Upper lobe of right lung (tissue), 1 donor: ENCODE results near the gene STAG1. TPM values are rescaled to one million over a fixed set of nuclear protein-coding genes. Genes with fewer than 3 reads are reported as not detected.
A peak's percentile ranks its signal among the peaks of the same experiment; 100 is the strongest.

Experiments used
- ATAC-seq: fragments of 200-7000 bp; cut with Tn5 transposase; one replicate; pipeline ENCODE4 v1.9.1; 2020; ENCODE audit warnings: mild to moderate bottlenecking, moderate library complexity
- DNase-seq: peaks from one replicate; pipeline ENCODE4 v3.0.0-alpha.2; 2020
- H3K27ac ChIP-seq: fragments of 200-600 bp; one replicate; pipeline ENCODE4 v1.8.0; 2022
- H3K27me3 ChIP-seq: fragments of 200-600 bp; one replicate; pipeline ENCODE4 v1.8.0; 2022; ENCODE audit warnings: mild to moderate bottlenecking
- H3K36me3 ChIP-seq: fragments of 200-600 bp; one replicate; pipeline ENCODE4 v1.8.0; 2022
- H3K4me1 ChIP-seq: fragments of 200-600 bp; one replicate; pipeline ENCODE4 v1.8.0; 2022
- H3K4me3 ChIP-seq: fragments of 200-600 bp; one replicate; pipeline ENCODE4 v1.8.0; 2022; ENCODE audit warnings: mild to moderate bottlenecking
- H3K9me3 ChIP-seq: fragments of 200-600 bp; one replicate; pipeline ENCODE4 v1.8.0; 2022
- intact Hi-C: fragments of 100-400 bp; cut with DNase I; formaldehyde crosslinking; loops from one replicate; pipeline ENCODE4 v1.11.0; 2022
- total RNA-seq: library from RNA; stranded (reverse); fragmentation: NEBNext Ultra II Directional; extraction: Animal tissue kit (Norgen Biotek cat#: 25700); gene quantifications from one replicate; pipeline ENCODE4 v1.2.1, GENCODE V29; 2021
- TF ChIP-seq, protein P1 (sequence below): fragments of 200-600 bp; IDR thresholded peaks from one replicate; pipeline ENCODE4 v1.8.0; 2022; ENCODE audit warnings: antibody characterized with exemption
- donor health status: DM: no; HTN: yes; CAD: no; lungs with severe emphysema.

The STAG1 gene
- total RNA-seq, 1 donor from 2014 or later, result 40.8 TPM

DNA sequence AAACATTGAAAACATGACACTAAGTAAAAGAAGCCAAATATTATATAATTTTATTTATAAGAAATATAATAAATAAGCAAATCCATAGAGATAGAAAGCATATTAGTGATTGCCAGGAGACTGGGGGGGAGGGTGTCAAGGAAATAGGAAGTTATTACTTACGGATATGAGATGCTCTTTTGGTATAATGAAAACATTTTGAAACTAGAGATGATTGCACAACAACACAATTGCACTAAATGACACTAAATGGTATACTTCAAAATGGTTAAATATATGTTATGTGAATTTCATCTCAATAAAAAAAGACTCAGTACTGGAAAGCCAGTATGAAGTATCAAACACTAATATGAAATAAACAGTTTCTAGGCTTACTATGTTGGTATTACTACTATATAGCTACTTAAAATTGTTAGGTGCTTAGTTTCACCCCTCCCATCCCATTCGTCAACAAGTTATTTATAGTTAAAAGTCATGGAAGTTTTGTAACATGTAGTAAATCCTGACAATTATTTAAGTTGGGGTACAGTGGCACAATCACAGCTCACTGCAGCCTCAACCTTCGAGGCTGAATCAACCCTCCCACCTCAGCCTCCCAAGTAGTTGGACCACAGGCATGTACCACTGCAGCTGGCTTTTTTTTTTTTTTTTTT is 43.7 kb downstream of the STAG1 start:
- intact Hi-C loops, result no loop called here
- Histone ChIP-seq H3K4me3 (no peak overlapping the region), H3K36me3 (no peaks in the 10 kb centered on the region), H3K27me3 (no peaks in the 10 kb centered on the region), H3K4me1 (no peaks in the 10 kb centered on the region), H3K9me3 (no peaks in the 10 kb centered on the region), H3K27ac (no peak overlapping the region)
- TF ChIP-seq, protein P1, sequence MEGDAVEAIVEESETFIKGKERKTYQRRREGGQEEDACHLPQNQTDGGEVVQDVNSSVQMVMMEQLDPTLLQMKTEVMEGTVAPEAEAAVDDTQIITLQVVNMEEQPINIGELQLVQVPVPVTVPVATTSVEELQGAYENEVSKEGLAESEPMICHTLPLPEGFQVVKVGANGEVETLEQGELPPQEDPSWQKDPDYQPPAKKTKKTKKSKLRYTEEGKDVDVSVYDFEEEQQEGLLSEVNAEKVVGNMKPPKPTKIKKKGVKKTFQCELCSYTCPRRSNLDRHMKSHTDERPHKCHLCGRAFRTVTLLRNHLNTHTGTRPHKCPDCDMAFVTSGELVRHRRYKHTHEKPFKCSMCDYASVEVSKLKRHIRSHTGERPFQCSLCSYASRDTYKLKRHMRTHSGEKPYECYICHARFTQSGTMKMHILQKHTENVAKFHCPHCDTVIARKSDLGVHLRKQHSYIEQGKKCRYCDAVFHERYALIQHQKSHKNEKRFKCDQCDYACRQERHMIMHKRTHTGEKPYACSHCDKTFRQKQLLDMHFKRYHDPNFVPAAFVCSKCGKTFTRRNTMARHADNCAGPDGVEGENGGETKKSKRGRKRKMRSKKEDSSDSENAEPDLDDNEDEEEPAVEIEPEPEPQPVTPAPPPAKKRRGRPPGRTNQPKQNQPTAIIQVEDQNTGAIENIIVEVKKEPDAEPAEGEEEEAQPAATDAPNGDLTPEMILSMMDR, result no peak
- no peak for DNase-seq
- peak; percentile 33 for ATAC-seq

DNA sequence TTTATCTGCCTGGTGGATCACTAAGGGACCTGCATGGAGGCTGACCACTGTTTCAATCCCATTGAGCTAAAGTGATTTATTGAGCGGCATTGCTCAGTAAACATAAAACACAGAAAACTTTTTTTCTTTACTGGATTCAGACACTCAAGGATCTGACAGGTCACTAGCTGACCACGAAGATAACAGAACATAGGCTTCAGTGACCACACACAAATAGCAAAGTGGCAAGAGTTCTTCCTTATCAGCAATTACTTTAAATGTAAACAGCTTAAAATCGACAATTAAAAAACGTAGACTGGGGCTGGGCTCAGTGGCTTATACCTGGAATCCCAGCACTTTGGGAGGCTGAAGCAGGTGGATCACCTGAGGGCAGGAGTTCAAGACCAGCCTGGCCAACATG is 48.7 kb downstream of the STAG1 start:
- ATAC-seq (no peak), DNase-seq (no peak)
- H3K9me3 ChIP-seq, result no peaks in the 10 kb centered on the region
- H3K4me3 ChIP-seq, result no peak overlapping the region
- no peaks in the 10 kb centered on the region for H3K4me1 ChIP-seq
- TF ChIP-seq, protein P1, result no peak
- no peaks in the 10 kb centered on the region for H3K27me3 ChIP-seq
- intact Hi-C loops, result no loop called here
- H3K36me3 ChIP-seq, result no peaks in the 10 kb centered on the region
- no peak overlapping the region for H3K27ac ChIP-seq

DNA sequence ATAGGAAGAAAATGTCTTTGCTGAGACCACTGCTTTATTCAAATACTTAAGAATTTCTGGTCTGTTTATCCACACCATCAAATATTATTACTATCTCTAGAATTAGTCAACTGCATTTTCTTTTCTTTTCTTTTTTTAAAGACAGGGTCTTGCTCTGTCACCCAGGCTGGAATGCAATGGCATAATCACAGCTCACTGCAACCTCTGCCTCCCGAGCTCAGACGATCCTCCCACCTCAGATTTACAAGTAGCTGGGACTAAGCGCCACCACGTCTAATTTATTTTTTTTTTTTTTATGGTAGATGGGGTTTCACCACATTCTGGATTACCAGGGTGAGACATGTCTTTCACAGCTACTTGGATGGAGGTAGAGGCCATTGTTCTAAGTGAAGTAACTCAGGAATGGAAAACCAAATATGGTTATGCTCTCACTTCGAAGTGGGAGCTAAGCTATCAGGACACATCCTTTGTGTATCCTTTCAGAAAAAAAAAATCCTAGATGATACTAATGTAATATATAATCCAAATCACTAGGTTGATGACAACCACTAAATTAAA is 52.8 kb downstream of the STAG1 start:
- TF ChIP-seq, protein P1, result no peak
- Histone ChIP-seq H3K4me1 (no peaks in the 10 kb centered on the region), H3K9me3 (no peaks in the 10 kb centered on the region), H3K36me3 (no peaks in the 10 kb centered on the region), H3K27ac (no peak overlapping the region), H3K27me3 (no peaks in the 10 kb centered on the region), H3K4me3 (no peak overlapping the region)
- ATAC-seq (no peak), DNase-seq (no peak)
- intact Hi-C loops, result no loop called here

DNA sequence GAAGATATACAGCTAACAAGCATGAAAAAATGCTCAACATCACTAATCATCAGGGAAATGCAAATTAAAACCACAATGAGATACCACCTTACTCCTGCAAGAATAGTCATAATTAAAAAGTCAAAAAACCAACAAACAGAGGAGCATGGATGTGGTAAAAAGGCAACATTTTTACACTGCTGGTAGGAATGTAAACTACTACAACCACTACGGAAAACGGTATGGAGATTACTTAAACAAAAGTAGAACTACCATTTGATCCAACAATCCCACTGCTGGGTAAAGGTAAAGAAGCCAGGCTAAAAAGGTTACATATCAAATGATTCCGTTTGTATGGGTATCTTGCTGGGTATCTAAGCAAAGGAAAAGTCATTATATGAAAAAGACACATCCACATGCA is 53.8 kb downstream of the STAG1 start:
- H3K4me3 ChIP-seq, result no peak overlapping the region
- intact Hi-C loops, result no loop called here
- TF ChIP-seq, protein P1, result no peak
- no peak overlapping the region for H3K27ac ChIP-seq
- H3K36me3 ChIP-seq, result no peaks in the 10 kb centered on the region
- no peaks in the 10 kb centered on the region for H3K4me1 ChIP-seq
- no peaks in the 10 kb centered on the region for H3K9me3 ChIP-seq
- DNase-seq, result no peak
- ATAC-seq, result no peak
- no peaks in the 10 kb centered on the region for H3K27me3 ChIP-seq

DNA sequence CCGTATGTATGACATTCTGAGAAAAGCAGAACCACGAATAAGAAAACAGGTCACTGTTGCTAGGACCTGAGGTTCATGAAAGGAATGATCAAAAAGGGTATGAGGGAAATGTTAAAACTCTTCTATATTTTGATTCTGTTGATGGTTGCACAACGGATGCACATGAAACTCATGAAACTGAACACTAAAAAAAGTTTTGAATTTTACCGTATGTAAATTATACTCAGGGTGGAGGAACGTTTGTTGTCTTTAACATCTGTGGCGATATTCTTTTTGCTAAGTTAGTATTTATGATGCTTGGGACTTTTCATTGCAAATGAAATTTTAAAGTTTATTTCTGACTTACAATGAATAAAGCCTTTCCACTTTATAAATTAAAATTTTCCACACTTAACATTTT is 55.4 kb downstream of the STAG1 start:
- Histone ChIP-seq H3K27ac (no peak overlapping the region), H3K9me3 (no peaks in the 10 kb centered on the region), H3K27me3 (no peaks in the 10 kb centered on the region), H3K36me3 (no peaks in the 10 kb centered on the region), H3K4me1 (no peaks in the 10 kb centered on the region), H3K4me3 (no peak overlapping the region)
- TF ChIP-seq, protein P1, result no peak
- no peak for ATAC-seq
- intact Hi-C loops, result no loop called here
- no peak for DNase-seq

DNA sequence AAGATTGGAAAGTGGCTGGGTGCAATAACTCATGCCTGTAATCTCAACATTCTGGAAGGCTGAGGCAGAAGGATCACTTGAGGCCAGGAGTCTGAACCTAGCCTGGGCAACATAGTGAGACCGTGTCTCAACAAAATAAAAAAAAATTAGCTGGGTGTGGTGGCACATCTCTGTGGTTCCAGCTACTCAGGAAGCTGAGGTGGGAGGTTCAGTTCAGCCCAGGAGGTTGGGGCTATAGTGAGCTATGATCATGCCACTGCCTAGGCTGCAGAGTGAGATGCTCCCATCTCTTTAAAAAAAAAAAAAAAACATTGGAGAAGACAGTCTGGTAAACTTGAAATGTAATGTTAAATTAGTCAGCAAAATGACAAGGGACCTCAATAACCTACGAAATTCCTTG is 57.9 kb downstream of the STAG1 start:
- Histone ChIP-seq H3K4me3 (no peak overlapping the region), H3K27ac (no peak overlapping the region), H3K36me3 (no peaks in the 10 kb centered on the region), H3K4me1 (no peaks in the 10 kb centered on the region), H3K9me3 (no peaks in the 10 kb centered on the region), H3K27me3 (no peaks in the 10 kb centered on the region)
- peak; percentile 14 for ATAC-seq
- DNase-seq, result no peak
- intact Hi-C loops, result no loop called here
- TF ChIP-seq, protein P1, result no peak
